Muscle layer of duodenum (tissue), 2 donors: ENCODE measurements around the gene DNAJC3.
"Not testable (repeated sequence)": the region's sequence is repeated elsewhere in the genome, so short reads cannot be mapped to it uniquely, and the experiment has no call there.

ENCODE experiments used
- H3K27ac ChIP-seq: one replicate; pipeline ENCODE4 v1.7.0; 2013; ENCODE audit warnings: mild to moderate bottlenecking, low read length
- H3K27me3 ChIP-seq: one replicate; pipeline ENCODE4 v1.7.0; 2013; ENCODE audit warnings: low read depth, mild to moderate bottlenecking, control low read depth, low read length
- H3K36me3 ChIP-seq, 2 donors: one replicate each; pipeline ENCODE4 v1.7.0; 2013; ENCODE audit warnings: low read length in 2 of 2, control low read depth in 1 of 2, mild to moderate bottlenecking in 1 of 2; ENCODE audit not compliant: insufficient read depth in 2 of 2, control insufficient read depth in 1 of 2
- H3K4me1 ChIP-seq, 2 donors: one replicate each; pipeline ENCODE4 v1.7.0; 2013; ENCODE audit warnings: low read length in 2 of 2, mild to moderate bottlenecking in 2 of 2, control low read depth in 1 of 2, moderate library complexity in 1 of 2; ENCODE audit not compliant: insufficient read depth in 2 of 2, control insufficient read depth in 1 of 2
- H3K4me3 ChIP-seq, 2 donors: one replicate each; pipeline ENCODE4 v1.7.0; 2013; ENCODE audit warnings: low read length in 2 of 2, low read depth in 1 of 2, mild to moderate bottlenecking in 1 of 2
- H3K9me3 ChIP-seq, 2 donors: one replicate each; pipeline ENCODE4 v1.7.0; 2013; ENCODE audit warnings: low read length in 2 of 2, control low read depth in 1 of 2, mild to moderate bottlenecking in 1 of 2; ENCODE audit not compliant: control insufficient read depth in 1 of 2
- donor health status: healthy.

The DNAJC3 gene

GRCh38 chr13:95745752-95746151, 68.8 kb downstream of the DNAJC3 start:
- no peak overlapping the region for H3K27ac ChIP-seq
- no peaks in the 10 kb centered on the region for H3K36me3 ChIP-seq
- H3K4me3 ChIP-seq = no peak overlapping the region
- H3K4me1 ChIP-seq = no peaks in the 10 kb centered on the region
- H3K27me3 ChIP-seq = no peaks in the 10 kb centered on the region
- H3K9me3 ChIP-seq = no peaks in the 10 kb centered on the region

GRCh38 chr13:95749545-95749944, 72.6 kb downstream of the DNAJC3 start:
- Histone ChIP-seq H3K27me3 (no peaks in the 10 kb centered on the region), H3K9me3 (no peaks in the 10 kb centered on the region), H3K4me3 (no peak overlapping the region), H3K27ac (no peak overlapping the region), H3K36me3 (no peaks in the 10 kb centered on the region), H3K4me1 (no peaks in the 10 kb centered on the region)

GRCh38 chr13:95752677-95753076, 75.7 kb downstream of the DNAJC3 start:
- Histone ChIP-seq H3K9me3 (no peaks in the 10 kb centered on the region), H3K27ac (no peak overlapping the region), H3K36me3 (peaks cover 0 to 1% of the 10 kb centered on the region in 2 donors), H3K27me3 (no peaks in the 10 kb centered on the region), H3K4me1 (no peaks in the 10 kb centered on the region), H3K4me3 (no peak overlapping the region)

GRCh38 chr13:95754069-95754468, 77.1 kb downstream of the DNAJC3 start:
- Histone ChIP-seq H3K4me1 (no peaks in the 10 kb centered on the region), H3K27me3 (no peaks in the 10 kb centered on the region), H3K36me3 (peaks cover 0 to 4% of the 10 kb centered on the region in 2 donors), H3K9me3 (no peaks in the 10 kb centered on the region), H3K27ac (no peak overlapping the region), H3K4me3 (no peak overlapping the region)

- Histone ChIP-seq H3K4me1 (no peaks in the 10 kb centered on the region), H3K4me3 (no peak overlapping the region), H3K27ac (no peak overlapping the region), H3K9me3 (no peaks in the 10 kb centered on the region), H3K36me3 (peaks cover 0 to 13% of the 10 kb centered on the region in 2 donors), H3K27me3 (no peaks in the 10 kb centered on the region)
These were observed 79.1 kb downstream of the DNAJC3 start for GRCh38 chr13:95756072-95756471.

GRCh38 chr13:95762626-95763025, 85.7 kb downstream of the DNAJC3 start:
- not testable (repeated sequence) for H3K9me3 ChIP-seq, H3K4me1 ChIP-seq, H3K4me3 ChIP-seq, H3K27me3 ChIP-seq, H3K27ac ChIP-seq
- H3K36me3 ChIP-seq = peaks cover 22% of the 10 kb centered on the region in 2 donors

- no peak overlapping the region for H3K27ac ChIP-seq
- H3K4me1 ChIP-seq = no peaks in the 10 kb centered on the region
- no peaks in the 10 kb centered on the region for H3K9me3 ChIP-seq
- no peaks in the 10 kb centered on the region for H3K27me3 ChIP-seq
- no peak overlapping the region for H3K4me3 ChIP-seq
- peaks cover 19 to 22% of the 10 kb centered on the region in 2 donors for H3K36me3 ChIP-seq
These were observed 86.7 kb downstream of the DNAJC3 start for GRCh38 chr13:95763601-95764000.

GRCh38 chr13:95771905-95772304, 95.0 kb downstream of the DNAJC3 start:
- H3K4me3 ChIP-seq = no peak overlapping the region
- H3K27ac ChIP-seq = no peak overlapping the region
- H3K27me3 ChIP-seq = no peaks in the 10 kb centered on the region
- H3K36me3 ChIP-seq = peaks cover 12% of the 10 kb centered on the region in 2 donors
- no peaks in the 10 kb centered on the region for H3K9me3 ChIP-seq
- no peaks in the 10 kb centered on the region for H3K4me1 ChIP-seq

GRCh38 chr13:95779522-95779921, 102.6 kb downstream of the DNAJC3 start:
- peaks cover 11 to 30% of the 10 kb centered on the region in 2 donors for H3K36me3 ChIP-seq
- peaks cover 0 to 7% of the 10 kb centered on the region in 2 donors for H3K4me1 ChIP-seq
- H3K9me3 ChIP-seq = no peaks in the 10 kb centered on the region
- H3K27me3 ChIP-seq = no peaks in the 10 kb centered on the region
- no peak overlapping the region for H3K27ac ChIP-seq
- no peak overlapping the region for H3K4me3 ChIP-seq

GRCh38 chr13:95781016-95781415, 104.1 kb downstream of the DNAJC3 start:
- H3K4me3 ChIP-seq = no peak overlapping the region

GRCh38 chr13:95781940-95782339, 105.0 kb downstream of the DNAJC3 start:
- H3K27ac ChIP-seq, H3K27me3 ChIP-seq, H3K4me3 ChIP-seq, H3K9me3 ChIP-seq, H3K4me1 ChIP-seq: not testable (repeated sequence)
- H3K36me3 ChIP-seq = peaks cover 14 to 34% of the 10 kb centered on the region in 2 donors

More at GRCh38 chr13:95781016-95781415, 104.1 kb downstream of the DNAJC3 start:
- H3K4me1 ChIP-seq = peaks cover 0 to 8% of the 10 kb centered on the region in 2 donors
- no peaks in the 10 kb centered on the region for H3K9me3 ChIP-seq
- peaks cover 14 to 33% of the 10 kb centered on the region in 2 donors for H3K36me3 ChIP-seq
- H3K27me3 ChIP-seq = no peaks in the 10 kb centered on the region
- H3K27ac ChIP-seq = no peak overlapping the region

- Histone ChIP-seq H3K9me3 (no peaks in the 10 kb centered on the region), H3K27ac (no peak overlapping the region), H3K27me3 (no peaks in the 10 kb centered on the region), H3K4me1 (peaks cover 0 to 8% of the 10 kb centered on the region in 2 donors), H3K4me3 (no peak overlapping the region), H3K36me3 (peaks cover 19 to 33% of the 10 kb centered on the region in 2 donors)
These were observed 106.8 kb downstream of the DNAJC3 start for GRCh38 chr13:95783747-95784146.
